HepG2 (cell line): ENCODE measurements around the gene NDC80. TPM values are rescaled to one million over a fixed set of nuclear protein-coding genes. Genes with fewer than 3 reads are reported as not detected.

Experiments
- ATAC-seq: fragments of 200-7000 bp; cut with Tn5 transposase; 3 replicates; pipeline ENCODE4 v1.9.1; 2020; ENCODE audit warnings: mild to moderate bottlenecking, moderate library complexity
- BruUV-seq: library from RNA; stranded (reverse); fragments of 400-500 nt; replicated peaks from 2 replicates; lab custom pipeline; 2021; lab: Mats Ljungman, UMichigan
- CTCF ChIA-PET: fragments of 300-600 bp; formaldehyde crosslinking; extraction: SDS; loops from one replicate; lab custom pipeline; 2021; ENCODE audit warnings: low total read pairs, inconsistent platforms, low intra/inter-chr PET ratio; lab: Yijun Ruan, JAX
- POLR2A ChIA-PET: fragments of 350-600 bp; sonication (Branson Sonifier 250); formaldehyde crosslinking; loops from one replicate; lab custom pipeline; 2020; ENCODE audit warnings: antibody characterized with exemption, inconsistent platforms; lab: Yijun Ruan, JAX
- DNase-seq: peaks from one replicate; pipeline ENCODE4 v3.0.0-alpha.2; 2015; ENCODE audit warnings: low spot score
- FAIRE-seq: peaks from 3 replicates; lab custom pipeline; 2011; peaks lifted over from hg19 to GRCh38; lab: Jason Lieb, UNC
- H2AFZ ChIP-seq: one replicate; pipeline ENCODE4 v1.6.1; 2011; ENCODE audit warnings: low read length, inconsistent platforms
- H3K27ac ChIP-seq: fragments of 300-600 bp; 3 replicates; pipeline ENCODE4 v1.8.0; 2011; ENCODE audit warnings: mixed run types, mild to moderate bottlenecking, mixed read lengths, low read length, inconsistent platforms; ENCODE audit not compliant: insufficient read depth; ENCODE audit errors: extremely low read length
- H3K27me3 ChIP-seq, 2 experiments: fragments of 200-600 bp in 1 of 2; 2 replicates in 1 of 2; 3 replicates in 1 of 2; pipeline versions ENCODE4 v1.6.0 to v1.8.0; 2011; ENCODE audit warnings: low read length in 2 of 2, mild to moderate bottlenecking in 2 of 2, moderate library complexity in 2 of 2, inconsistent platforms in 1 of 2; ENCODE audit not compliant: insufficient read depth in 2 of 2, control insufficient read depth in 1 of 2
- H3K36me3 ChIP-seq, 2 experiments: fragments of 200-600 bp in 1 of 2; replicated peaks in 1 of 2; 2 replicates in 1 of 2; 3 replicates in 1 of 2; pipeline versions ENCODE4 v1.5.1 to v1.8.0; 2011; ENCODE audit warnings: low read length in 2 of 2, inconsistent platforms in 1 of 2; ENCODE audit not compliant: insufficient read depth in 2 of 2, control insufficient read depth in 1 of 2
- H3K4me1 ChIP-seq: 2 replicates; pipeline ENCODE4 v1.5.1; 2012; ENCODE audit warnings: low read length, inconsistent platforms; ENCODE audit not compliant: insufficient read depth
- H3K4me2 ChIP-seq: 2 replicates; pipeline ENCODE4 v1.6.0; 2011; ENCODE audit warnings: low read depth, low read length, inconsistent platforms
- H3K4me3 ChIP-seq, 3 experiments: fragments of 200-600 bp in 1 of 3; sonication (generic), shearing (Covaris generic) in 1 of 3; replicated peaks in 1 of 3; 2 replicates each; pipeline ENCODE4 v1.5.1; 2011 to 2016; ENCODE audit warnings: low read length in 3 of 3, inconsistent platforms in 2 of 3, low read depth in 2 of 3, mild to moderate bottlenecking in 2 of 3, control low read depth in 1 of 3, mixed read lengths in 1 of 3; ENCODE audit not compliant: insufficient read depth in 1 of 3
- H3K79me2 ChIP-seq: one replicate; pipeline ENCODE4 v1.6.1; 2011; ENCODE audit warnings: low read length, inconsistent platforms; ENCODE audit not compliant: insufficient read depth
- H3K9ac ChIP-seq: 2 replicates; pipeline ENCODE4 v1.6.0; 2011; ENCODE audit warnings: mild to moderate bottlenecking, low read depth, low read length, inconsistent platforms; ENCODE audit not compliant: insufficient read depth
- H3K9me3 ChIP-seq: 2 replicates; pipeline ENCODE4 v1.5.1; 2012; ENCODE audit warnings: mild to moderate bottlenecking, low read length
- H4K20me1 ChIP-seq: 2 replicates; pipeline ENCODE4 v1.6.0; 2011; ENCODE audit warnings: inconsistent platforms, mild to moderate bottlenecking, low read length, moderate library complexity; ENCODE audit not compliant: insufficient read depth
- ARNT ChIP-seq: fragments of 450-650 bp; IDR thresholded peaks from 2 replicates; pipeline ENCODE4 v1.6.1; 2017
- BORCS8-MEF2B ChIP-seq: sonication (generic); formaldehyde crosslinking; IDR thresholded peaks from 2 replicates; pipeline ENCODE4 v1.8.0; 2022; ENCODE audit warnings: mild to moderate bottlenecking, missing genetic modification reagents
- ERF ChIP-seq: IDR thresholded peaks from 2 replicates; pipeline ENCODE4 v1.6.1; 2018; ENCODE audit warnings: missing biosample characterization, missing genetic modification reagents
- FOSL2 ChIP-seq: sonication (generic); formaldehyde crosslinking; IDR thresholded peaks from 2 replicates; pipeline ENCODE4 v1.4.0; 2020; ENCODE audit warnings: missing genetic modification reagents
- GATAD1 ChIP-seq: IDR thresholded peaks from 2 replicates; pipeline ENCODE4 v1.6.1; 2016; ENCODE audit warnings: missing genetic modification reagents, missing compliant biosample characterization
- MTF1 ChIP-seq: sonication (generic); formaldehyde crosslinking; IDR thresholded peaks from 2 replicates; pipeline ENCODE4 v1.5.0; 2020; ENCODE audit warnings: missing genetic modification reagents
- MXD1 ChIP-seq: sonication (generic); formaldehyde crosslinking; IDR thresholded peaks from 2 replicates; pipeline ENCODE4 v1.4.0; 2020; ENCODE audit warnings: mild to moderate bottlenecking, missing genetic modification reagents
- NAIF1 ChIP-seq: sonication (generic); formaldehyde crosslinking; IDR thresholded peaks from 2 replicates; pipeline ENCODE4 v1.5.0; 2020; ENCODE audit warnings: mild to moderate bottlenecking, missing genetic modification reagents, borderline replicate concordance
- NFE2 ChIP-seq: sonication (generic); formaldehyde crosslinking; IDR thresholded peaks from 2 replicates; pipeline ENCODE4 v1.4.0; 2020; ENCODE audit warnings: missing genetic modification reagents
- PRPF4 ChIP-seq: fragments of 200-400 bp; formaldehyde crosslinking; IDR thresholded peaks from 2 replicates; pipeline ENCODE4 v1.6.1; 2016; ENCODE audit warnings: low read length, low read depth; ENCODE audit not compliant: poor library complexity, severe bottlenecking
- SMC3 ChIP-seq: IDR thresholded peaks from 2 replicates; pipeline ENCODE4 v1.6.1; 2011; ENCODE audit warnings: low read length, improper control_type of control experiment
- U2AF2 ChIP-seq: fragments of 200-400 bp; formaldehyde crosslinking; IDR thresholded peaks from 2 replicates; pipeline ENCODE4 v1.6.1; 2017; ENCODE audit warnings: low read depth, mild to moderate bottlenecking, low read length
- XBP1 ChIP-seq: sonication (generic); formaldehyde crosslinking; IDR thresholded peaks from 2 replicates; pipeline ENCODE4 v1.5.0; 2020; ENCODE audit warnings: missing genetic modification reagents
- ZFP37 ChIP-seq: sonication (generic); formaldehyde crosslinking; IDR thresholded peaks from 2 replicates; pipeline ENCODE4 v1.4.0; 2020; ENCODE audit warnings: missing genetic modification reagents, borderline replicate concordance
- ZFYVE20 ChIP-seq: sonication (generic); formaldehyde crosslinking; IDR thresholded peaks from 2 replicates; pipeline ENCODE4 v1.8.0; 2023; ENCODE audit warnings: low read depth, mild to moderate bottlenecking, moderate library complexity, missing genetic modification reagents, borderline replicate concordance
- ZNF180 ChIP-seq: sonication (generic); formaldehyde crosslinking; IDR thresholded peaks from 2 replicates; pipeline ENCODE4 v1.4.0; 2020; ENCODE audit warnings: low read depth, missing genetic modification reagents, borderline replicate concordance
- ZNF484 ChIP-seq: sonication (generic); formaldehyde crosslinking; IDR thresholded peaks from 2 replicates; pipeline ENCODE4 v1.5.1; 2020; ENCODE audit warnings: mild to moderate bottlenecking, low read depth, missing genetic modification reagents, borderline replicate concordance
- ZNF605 ChIP-seq: sonication (generic); formaldehyde crosslinking; IDR thresholded peaks from 2 replicates; pipeline ENCODE4 v1.8.0; 2022; ENCODE audit warnings: mild to moderate bottlenecking, missing genetic modification reagents
- WGBS: methylation state at CpG from one replicate; pipeline ENCODE4 v1.1.6; 2017; ENCODE audit warnings: low lambda C conversion rate; 5-methylcytosine and 5-hydroxymethylcytosine counted together
- in situ Hi-C: cut with HindIII; loops from 2 replicates; pipeline ENCODE4 v1.10.0; 2017; ENCODE audit warnings: low pct_unique_long_range_greater_than_20kb; ENCODE audit not compliant: extremely low pct_ligation_motif_present
- intact Hi-C: fragments of 100-400 bp; cut with micrococcal nuclease; formaldehyde crosslinking; loops from one replicate; pipeline ENCODE4 v1.10.0; 2022; ENCODE audit not compliant: unreplicated experiment
- polyA plus RNA-seq, 8 experiments: library from polyadenylated mRNA; depleted of rRNA in 3 of 8; stranded (reverse) in 7 of 8; unstranded in 1 of 8; fragments of >200 nt; fragmentation: Illumina TruSeq in 4 of 8; extraction: Trizol in 4 of 8; gene quantifications; 2 replicates each; pipeline versions ENCODE4 v1.2.1 to v1.2.3, GENCODE V29; 2011 to 2016; ENCODE audit warnings: low read depth in 4 of 8, missing spikeins in 1 of 8, mixed read lengths in 1 of 8; ENCODE audit not compliant: insufficient read depth in 1 of 8
- total RNA-seq, 5 experiments: library from RNA; depleted of rRNA; stranded (reverse); fragments of >200 nt; fragmentation: Illumina TruSeq; extraction: Trizol; gene quantifications; 2 replicates each; pipeline ENCODE4 v1.2.3, GENCODE V29; 2016; ENCODE audit warnings: low read depth in 1 of 5
- TF ChIP-seq, protein P1 (sequence below): sonication (generic); formaldehyde crosslinking; IDR thresholded peaks from 2 replicates; pipeline ENCODE4 v1.4.0; 2020; ENCODE audit warnings: mild to moderate bottlenecking, missing genetic modification reagents, borderline replicate concordance

Gene NDC80
- total and polyA plus RNA-seq, 2 of the 13 experiments (the other 11 are each of a cell fraction or from before 2014, with no cell fraction given), result 9.6 to 33.0 TPM

DNA sequence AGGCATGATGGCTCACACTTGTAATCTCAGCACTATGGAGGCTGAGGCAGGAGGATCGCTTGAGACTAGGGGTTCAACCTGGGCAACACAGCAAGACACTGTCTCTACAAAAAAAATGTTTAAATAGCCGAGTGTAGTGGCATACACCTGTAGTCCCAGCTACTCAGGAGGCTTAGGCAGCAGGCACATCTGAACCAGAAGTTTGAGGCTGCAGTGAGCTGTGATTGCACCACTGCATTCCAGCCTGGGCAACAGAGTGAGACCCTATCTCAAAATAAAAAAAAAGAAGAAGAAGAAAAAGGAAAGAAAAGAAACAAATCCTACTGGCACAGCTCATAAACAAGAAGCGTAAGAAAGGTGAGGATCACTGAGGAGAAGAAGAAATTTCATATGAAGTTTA lies 19.9 kb upstream of the NDC80 start:
- ATAC-seq, result no peak
- 96% methylated on average over 3 of the region's 3 CpGs for WGBS
- in situ Hi-C loops (loop anchor here (25.0 kb wide), 1 partner anchor 1689 kb away; no protein-coding TSS in a partner anchor), intact Hi-C loops (no loop called here)
- Histone ChIP-seq H3K4me3 (no peak overlapping the region), H3K27ac (no peak overlapping the region), H3K36me3 (peaks cover 5 to 6% of the 10 kb centered on the region in 2 experiments; a peak in 4 of 5 replicates), H3K4me1 (no peaks in the 10 kb centered on the region), H3K4me2 (no peak overlapping the region), H3K79me2 (no peaks in the 10 kb centered on the region), H3K9ac (no peak overlapping the region), H3K27me3 (no peaks in the 10 kb centered on the region), H2AFZ (no peak overlapping the region), H3K9me3 (no peaks in the 10 kb centered on the region), H4K20me1 (no peaks in the 10 kb centered on the region)
- CTCF ChIA-PET, result no interaction called here
- no peak for FAIRE-seq
- BruUV-seq, result no TSS peak
- POLR2A ChIA-PET, result no interaction called here
- TF ChIP-seq MTF1 (CRISPR knock-in tag) (no peak), ARNT (no peak), PRPF4 (no peak), NAIF1 (CRISPR knock-in tag) (no peak), U2AF2 (no peak), NFE2 (no peak), ZNF484 (CRISPR knock-in tag) (no peak), FOSL2 (CRISPR knock-in tag) (no peak), ZFP37 (CRISPR knock-in tag) (no peak), XBP1 (CRISPR knock-in tag) (no peak), ERF (CRISPR knock-in tag) (no peak), ZNF180 (CRISPR knock-in tag) (no peak), ZFYVE20 (CRISPR knock-in tag) (no peak), MXD1 (CRISPR knock-in tag) (no peak), BORCS8-MEF2B (no peak), GATAD1 (no peak), ZNF605 (CRISPR knock-in tag) (no peak), SMC3 (no peak)
- TF ChIP-seq, protein P1, sequence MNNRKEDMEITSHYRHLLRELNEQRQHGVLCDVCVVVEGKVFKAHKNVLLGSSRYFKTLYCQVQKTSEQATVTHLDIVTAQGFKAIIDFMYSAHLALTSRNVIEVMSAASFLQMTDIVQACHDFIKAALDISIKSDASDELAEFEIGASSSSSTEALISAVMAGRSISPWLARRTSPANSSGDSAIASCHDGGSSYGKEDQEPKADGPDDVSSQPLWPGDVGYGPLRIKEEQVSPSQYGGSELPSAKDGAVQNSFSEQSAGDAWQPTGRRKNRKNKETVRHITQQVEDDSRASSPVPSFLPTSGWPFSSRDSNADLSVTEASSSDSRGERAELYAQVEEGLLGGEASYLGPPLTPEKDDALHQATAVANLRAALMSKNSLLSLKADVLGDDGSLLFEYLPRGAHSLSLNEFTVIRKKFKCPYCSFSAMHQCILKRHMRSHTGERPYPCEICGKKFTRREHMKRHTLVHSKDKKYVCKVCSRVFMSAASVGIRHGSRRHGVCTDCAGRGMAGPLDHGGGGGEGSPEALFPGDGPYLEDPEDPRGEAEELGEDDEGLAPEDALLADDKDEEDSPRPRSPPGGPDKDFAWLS (CRISPR knock-in tag), result no peak
- DNase-seq, result no peak
